GM19372 (cell line): ENCODE data around the gene OR6M1.

Experiments used
- ATAC-seq: cut with Tn5 transposase; IDR thresholded peaks from one replicate; pipeline ENCODE4 v1.9.1; 2021; ENCODE audit warnings: mild to moderate bottlenecking, low read depth, moderate library complexity; ENCODE audit not compliant: unreplicated experiment

Gene OR6M1, protein sequence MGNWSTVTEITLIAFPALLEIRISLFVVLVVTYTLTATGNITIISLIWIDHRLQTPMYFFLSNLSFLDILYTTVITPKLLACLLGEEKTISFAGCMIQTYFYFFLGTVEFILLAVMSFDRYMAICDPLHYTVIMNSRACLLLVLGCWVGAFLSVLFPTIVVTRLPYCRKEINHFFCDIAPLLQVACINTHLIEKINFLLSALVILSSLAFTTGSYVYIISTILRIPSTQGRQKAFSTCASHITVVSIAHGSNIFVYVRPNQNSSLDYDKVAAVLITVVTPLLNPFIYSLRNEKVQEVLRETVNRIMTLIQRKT

DNA sequence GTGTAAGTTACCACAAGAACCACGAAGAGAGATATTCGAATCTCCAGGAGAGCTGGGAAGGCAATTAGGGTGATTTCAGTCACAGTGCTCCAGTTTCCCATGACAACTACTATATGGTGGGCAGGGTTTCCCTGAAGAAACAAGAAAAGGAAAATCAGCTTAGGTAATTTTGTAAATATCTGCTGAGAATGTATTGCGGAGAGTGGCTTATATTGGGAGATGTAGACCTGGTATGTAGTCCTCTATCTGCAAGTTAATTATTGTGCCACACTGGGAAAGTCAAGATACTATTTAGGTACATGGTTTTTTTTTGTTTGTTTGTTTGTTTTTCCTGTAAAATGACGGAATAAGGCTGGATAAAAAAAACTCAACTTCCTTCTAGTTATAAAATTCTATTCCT, at the start of gene OR6M1:
Gene OR6M1 (minus strand): TSS at position 101 of the 400 bp plus-strand sequence. CDS start 0 bp downstream, at position 101.
- ATAC-seq = no peak

- no peak for ATAC-seq
Observed at GRCh38 chr11:123853038-123853437, 46.9 kb upstream of the OR6M1 start.

GRCh38 chr11:123852321-123852720, 46.2 kb upstream of the OR6M1 start:
- ATAC-seq = no peak

GRCh38 chr11:123851110-123851509, 45.0 kb upstream of the OR6M1 start:
- ATAC-seq = no peak

GRCh38 chr11:123841174-123841573, 35.0 kb upstream of the OR6M1 start:
- ATAC-seq = no peak

- ATAC-seq = no peak
Observed at GRCh38 chr11:123839131-123839530, 33.0 kb upstream of the OR6M1 start.

DNA sequence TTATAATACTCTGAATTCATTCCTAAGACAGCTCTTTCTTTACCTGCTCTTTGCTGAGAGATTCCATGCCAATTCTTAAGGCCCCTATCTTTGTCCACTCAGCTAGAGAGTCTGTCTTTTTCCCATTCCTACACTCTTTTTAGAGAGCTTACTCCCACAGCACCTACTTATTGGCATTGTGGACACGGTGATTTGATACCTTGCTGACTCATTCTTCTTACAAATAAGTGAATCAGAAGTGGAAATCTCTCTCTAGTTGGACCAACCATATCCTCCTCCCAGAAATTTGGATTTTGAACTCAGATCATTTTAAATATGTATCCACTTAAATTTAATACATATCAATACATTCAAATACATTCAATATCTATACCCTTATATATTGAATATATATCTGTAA, 32.5 kb upstream of the OR6M1 start:
- ATAC-seq = no peak

- no peak for ATAC-seq
Observed at GRCh38 chr11:123838199-123838598, 32.0 kb upstream of the OR6M1 start.

DNA sequence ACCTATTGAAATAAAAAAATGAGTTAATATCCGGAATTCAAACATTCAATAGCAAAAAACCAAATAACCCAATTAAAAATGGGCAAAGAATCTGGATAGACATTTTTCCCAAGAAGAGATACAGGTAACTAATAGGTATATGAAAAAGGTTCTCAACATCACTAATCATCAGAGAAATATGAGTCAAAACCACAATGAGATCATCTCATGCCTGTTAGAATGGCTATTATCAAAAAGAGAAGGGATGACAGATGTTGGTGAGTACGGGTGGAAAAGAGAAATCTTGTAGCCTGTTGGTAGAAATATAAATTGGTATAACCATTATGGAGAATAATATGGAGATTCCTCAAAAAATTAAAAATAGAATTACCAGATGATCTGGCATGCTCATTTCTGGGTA, 26.9 kb upstream of the OR6M1 start:
- ATAC-seq = no peak

GRCh38 chr11:123829745-123830144, 23.6 kb upstream of the OR6M1 start:
- no peak for ATAC-seq

GRCh38 chr11:123822599-123822998, 16.4 kb upstream of the OR6M1 start:
- no peak for ATAC-seq

- no peak for ATAC-seq
Observed at GRCh38 chr11:123822032-123822431, 15.9 kb upstream of the OR6M1 start.

DNA sequence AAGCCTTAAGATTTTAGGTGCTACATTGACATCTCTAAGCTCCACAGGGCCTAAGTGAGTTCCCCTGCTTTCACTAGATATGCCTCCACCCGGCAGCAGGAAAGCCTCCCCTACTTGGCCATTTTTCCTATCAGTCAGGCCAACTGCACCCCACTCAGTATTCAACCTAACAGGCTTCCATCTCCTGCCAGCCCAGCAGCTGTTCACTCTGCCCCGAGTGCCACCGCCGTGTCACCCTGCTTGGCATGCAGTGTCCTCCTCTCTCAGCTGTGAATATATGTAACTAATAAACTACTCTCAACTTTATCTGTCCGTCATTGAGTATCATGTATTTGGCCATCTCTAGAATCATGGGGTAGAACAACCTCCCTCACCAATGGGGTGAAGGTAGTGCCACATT, 9.0 kb upstream of the OR6M1 start:
- no peak for ATAC-seq

- ATAC-seq = no peak
Observed at GRCh38 chr11:123801765-123802164, 4.4 kb downstream of the OR6M1 start.

DNA sequence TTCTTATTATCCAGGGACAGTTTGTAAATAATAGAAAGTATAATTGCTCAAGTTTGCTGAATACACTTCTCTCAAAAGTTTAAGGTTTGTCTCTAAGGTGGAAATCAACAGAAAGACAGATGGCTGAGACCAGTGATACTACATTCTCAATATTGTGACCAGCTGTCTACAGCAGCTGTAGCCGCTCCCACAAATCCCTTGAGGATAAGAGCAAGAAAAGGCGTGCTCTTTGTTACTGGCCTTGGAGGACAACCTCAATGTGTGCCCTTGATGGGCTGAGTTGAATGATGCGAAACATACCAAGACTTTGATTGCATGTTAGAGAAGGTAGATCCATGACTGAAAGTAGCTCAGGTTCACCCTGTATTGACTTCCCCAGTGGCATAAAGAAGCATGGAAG, 6.1 kb downstream of the OR6M1 start:
- no peak for ATAC-seq

DNA sequence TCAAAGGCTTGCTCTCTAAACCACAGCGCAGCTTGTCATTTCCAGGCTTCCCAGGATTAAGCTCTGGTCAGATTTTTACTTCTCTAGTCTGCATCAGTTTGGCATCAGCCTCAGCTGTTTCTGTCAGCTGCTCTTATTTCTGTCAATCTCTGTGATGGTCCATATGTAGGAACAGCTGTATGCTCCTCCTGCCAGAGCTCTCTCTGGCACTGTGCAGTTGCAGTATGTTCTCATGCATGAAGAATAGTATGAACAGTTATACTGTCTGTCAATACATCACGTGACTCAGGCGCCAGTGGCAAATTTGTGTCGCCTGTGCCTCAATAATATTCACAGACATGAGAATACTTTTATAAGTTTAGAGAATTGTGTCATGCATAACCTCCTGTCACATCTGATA, 6.7 kb downstream of the OR6M1 start:
- no peak for ATAC-seq

DNA sequence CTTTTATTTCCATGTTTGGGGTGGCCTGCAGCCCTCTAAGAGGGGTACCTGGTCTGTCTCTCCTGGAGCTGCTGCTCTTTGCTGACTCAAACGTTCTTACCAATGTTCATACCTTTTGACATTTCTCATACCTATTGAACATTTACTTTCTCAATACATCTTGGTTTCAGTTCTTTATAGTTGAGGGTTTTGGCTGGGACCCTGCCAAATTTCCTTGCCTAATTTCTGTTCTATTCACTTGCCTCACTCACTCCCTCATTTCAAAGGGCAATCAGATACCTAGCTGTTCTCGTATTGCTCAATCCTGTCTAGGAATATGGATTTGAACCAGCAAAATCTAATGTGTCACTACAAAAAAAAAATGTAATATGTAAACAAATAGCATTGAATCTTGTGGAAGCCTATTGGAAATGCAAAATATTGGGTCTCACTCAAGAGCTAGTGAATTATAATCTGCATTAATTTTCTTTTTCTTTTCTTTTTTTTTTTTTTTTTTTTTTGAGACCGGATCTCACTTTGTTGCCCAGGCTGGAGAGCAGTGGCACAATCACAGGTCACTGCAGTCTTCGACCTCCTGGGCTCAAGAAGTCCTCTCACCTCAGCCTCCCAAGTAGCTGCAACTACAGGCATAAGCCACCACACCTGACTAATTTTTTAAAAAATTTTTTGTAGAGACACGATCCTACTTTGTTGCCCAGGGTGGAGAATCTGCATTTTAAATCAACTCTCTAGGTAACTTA, 7.5 kb downstream of the OR6M1 start:
- ATAC-seq = no peak

DNA sequence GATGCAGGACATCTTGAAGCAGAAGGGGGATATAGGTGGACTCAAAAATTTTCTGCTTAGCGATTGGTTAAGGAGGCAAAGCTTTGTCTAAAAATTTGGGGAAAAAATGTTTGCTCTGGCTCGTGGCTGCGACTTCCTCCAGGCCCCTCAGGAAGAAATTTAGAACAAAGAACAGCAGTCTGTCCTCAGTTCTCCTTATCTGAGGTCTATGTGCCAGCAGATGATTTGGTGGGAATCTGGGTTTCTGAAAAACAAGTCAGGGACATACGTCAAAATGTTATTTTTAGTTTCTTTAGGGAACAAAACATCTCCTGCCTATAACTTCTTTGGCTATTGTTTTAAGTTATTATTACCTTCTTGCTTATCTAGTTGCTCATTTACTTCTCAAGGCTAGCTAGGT, 8.1 kb downstream of the OR6M1 start:
- no peak for ATAC-seq

DNA sequence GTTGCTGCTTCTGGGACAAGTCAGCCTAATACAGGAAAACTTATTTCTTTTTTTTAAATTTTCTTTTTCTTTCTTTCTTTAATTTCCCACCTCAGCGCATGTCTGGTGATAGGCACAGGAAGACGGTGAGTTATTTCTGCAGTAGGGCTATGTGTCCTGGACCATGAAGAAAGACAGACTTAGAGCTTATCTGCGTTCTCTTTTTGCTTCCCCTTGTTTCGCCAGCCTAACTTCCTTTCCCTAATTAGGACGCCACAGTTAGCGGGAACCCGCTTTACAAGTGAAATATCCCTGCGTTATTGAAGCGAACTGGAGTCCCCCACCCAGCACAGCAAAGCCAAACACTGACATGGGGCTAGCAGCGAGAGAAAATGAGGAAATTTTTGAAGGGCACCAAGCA, 8.6 kb downstream of the OR6M1 start:
- ATAC-seq = no peak

DNA sequence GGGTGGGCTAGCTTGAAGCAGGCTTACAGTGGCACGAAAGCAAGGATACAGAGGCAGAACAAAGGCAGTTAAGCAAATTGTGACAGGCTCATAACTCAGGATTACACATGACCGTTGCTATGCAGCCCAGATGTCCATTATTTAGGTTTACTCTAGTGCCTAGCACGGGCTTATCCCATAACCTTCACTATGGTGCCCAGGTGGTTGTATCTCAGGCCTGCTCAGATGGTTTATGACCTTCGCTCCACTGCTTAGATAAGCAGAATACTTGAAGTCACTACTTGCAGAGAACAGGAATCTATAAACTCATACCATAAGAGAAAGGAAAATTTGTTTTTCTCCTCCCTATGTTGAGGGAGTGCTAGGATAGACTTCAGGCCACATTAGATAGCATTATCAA, 9.0 kb downstream of the OR6M1 start:
- ATAC-seq = no peak

DNA sequence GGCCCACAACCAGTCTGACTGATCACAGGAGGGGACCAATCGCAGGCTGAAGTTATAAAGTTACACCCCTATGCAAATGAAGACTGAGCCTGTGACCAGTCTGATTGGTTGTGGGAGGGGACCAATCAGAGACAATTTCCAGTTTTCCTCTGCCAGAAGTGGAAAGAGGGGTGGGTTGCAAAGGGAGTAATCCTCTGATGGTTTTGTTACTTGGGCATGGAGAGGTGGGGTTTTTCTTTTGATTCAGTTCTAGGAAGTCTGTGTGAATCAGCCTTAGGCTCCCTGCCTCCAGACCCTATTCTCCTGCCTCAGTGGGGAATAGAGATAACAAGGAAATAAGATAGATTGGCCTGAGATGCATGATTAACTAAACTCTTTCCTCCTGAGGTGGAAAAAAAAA, 9.9 kb downstream of the OR6M1 start:
- no peak for ATAC-seq

- ATAC-seq = no peak
Observed at GRCh38 chr11:123783536-123783935, 22.6 kb downstream of the OR6M1 start.
